GM12891 (cell line): ENCODE data around the gene FOXN4.
"Not testable (repeated sequence)": the region's sequence is repeated elsewhere in the genome, so short reads cannot be mapped to it uniquely, and the experiment has no call there.

Experiments used
- DNase-seq: peaks from one replicate; pipeline ENCODE4 v3.0.0; 2011; ENCODE audit warnings: low spot score; ENCODE audit not compliant: insufficient read length
- FAIRE-seq: peaks from 2 replicates; lab custom pipeline; 2011; peaks lifted over from hg19 to GRCh38; lab: Jason Lieb, UNC
- PAX5 ChIP-seq: IDR thresholded peaks from 2 replicates; pipeline ENCODE4 v1.6.1; 2011; ENCODE audit warnings: low read length, moderate library complexity, mild to moderate bottlenecking; ENCODE audit not compliant: insufficient read depth, severe bottlenecking
- POLR2A ChIP-seq: IDR thresholded peaks from 2 replicates; pipeline ENCODE4 v1.6.1; 2011; ENCODE audit warnings: low read depth, low read length, control low read depth
- POLR2AphosphoS5 ChIP-seq: IDR thresholded peaks from 2 replicates; pipeline ENCODE4 v1.6.1; 2011; ENCODE audit warnings: low read depth, low read length, control low read depth
- POU2F2 ChIP-seq: IDR thresholded peaks from 2 replicates; pipeline ENCODE4 v1.6.1; 2011; ENCODE audit warnings: low read depth, mild to moderate bottlenecking, control low read depth, low read length, moderate library complexity
- SPI1 ChIP-seq: IDR thresholded peaks from 2 replicates; pipeline ENCODE4 v1.6.1; 2011; ENCODE audit warnings: low read depth, low read length, control low read depth
- TAF1 ChIP-seq: IDR thresholded peaks from 2 replicates; pipeline ENCODE4 v1.6.1; 2011; ENCODE audit warnings: low read depth, low read length, control low read depth

Gene FOXN4

DNA sequence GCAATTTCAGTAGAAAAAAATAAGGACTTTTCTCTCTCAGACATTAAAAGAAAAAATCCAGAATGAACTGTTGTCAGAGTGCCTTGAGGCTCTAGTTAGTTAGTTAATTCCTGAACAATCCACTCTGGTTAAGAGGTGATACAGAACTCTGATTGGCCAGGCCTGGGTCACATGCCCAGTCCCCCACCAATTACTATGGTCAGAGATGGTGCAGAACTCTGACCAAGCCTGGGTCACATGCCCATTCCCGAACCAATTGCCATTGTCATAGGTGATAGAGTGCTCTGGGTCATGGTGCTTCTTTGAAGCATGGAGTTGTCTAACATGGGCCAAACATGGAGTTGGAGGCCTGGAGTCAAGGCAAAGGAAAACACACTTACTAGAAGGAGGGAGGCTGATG lies 27.5 kb upstream of the FOXN4 start:
- no peak for FAIRE-seq
- no peak for TF ChIP-seq POLR2A

DNA sequence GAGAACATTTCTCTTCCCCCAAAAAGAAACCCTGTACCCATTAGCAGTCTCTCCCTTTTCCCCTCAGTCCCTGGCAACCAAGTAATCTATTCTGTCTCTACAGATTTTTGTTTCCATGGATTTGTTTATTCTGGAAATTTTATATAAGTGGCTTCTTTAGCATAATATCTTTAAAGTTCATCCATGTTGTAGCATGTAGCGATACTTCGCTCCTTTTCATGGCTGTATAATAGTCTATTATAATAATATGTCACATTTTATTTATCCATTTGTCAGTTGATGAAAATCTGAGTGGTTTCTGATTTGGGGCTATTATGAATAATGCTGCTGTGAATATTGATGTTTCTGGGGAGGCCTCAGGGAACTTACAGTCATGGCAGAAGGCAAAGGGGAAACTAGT lies 25.8 kb upstream of the FOXN4 start:
- TF ChIP-seq PAX5: no peak
- TF ChIP-seq POLR2AphosphoS5: no peak
- TF ChIP-seq TAF1: no peak
- TF ChIP-seq SPI1: no peak
- TF ChIP-seq POU2F2: no peak
- TF ChIP-seq POLR2A: no peak
- no peak for FAIRE-seq

More for the DNA sequence above, 27.5 kb upstream of the FOXN4 start:
- no peak for DNase-seq

DNA sequence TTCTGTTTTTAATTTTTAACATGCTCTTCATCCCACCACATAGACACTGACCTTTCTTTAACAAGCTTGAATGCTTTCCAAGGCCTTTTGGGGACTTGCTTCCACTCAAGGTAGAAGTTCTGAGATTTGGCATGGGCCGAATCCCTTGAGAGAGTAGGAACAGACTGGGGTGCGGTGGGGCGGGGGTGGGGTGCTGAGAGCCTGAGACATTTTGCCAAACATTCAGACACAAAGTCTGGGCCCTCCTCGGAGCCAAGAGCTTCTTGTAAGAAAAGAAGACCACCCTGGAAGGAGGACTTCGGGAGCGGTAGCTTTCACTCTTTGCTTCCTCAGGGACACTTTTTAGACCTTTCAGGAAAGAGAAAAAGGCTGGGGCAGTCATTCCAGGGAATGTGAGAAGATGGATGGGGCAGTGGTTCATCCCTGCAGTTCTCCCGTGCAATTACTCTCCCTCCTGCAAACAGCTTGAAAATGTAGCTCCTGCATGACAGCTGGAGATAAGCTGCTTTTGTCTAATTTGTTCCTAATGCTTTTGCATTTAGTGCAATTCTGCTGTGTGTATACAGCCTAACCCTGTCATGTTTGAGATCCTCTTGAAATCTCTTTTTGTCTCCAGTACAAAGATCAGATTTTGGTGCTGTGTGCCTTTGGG lies 22.3 kb upstream of the FOXN4 start:
- DNase-seq: no peak
- FAIRE-seq: no peak
- no peak for TF ChIP-seq POLR2A
- TF ChIP-seq PAX5: no peak
- TF ChIP-seq POU2F2: no peak
- no peak for TF ChIP-seq TAF1
- no peak for TF ChIP-seq POLR2AphosphoS5
- TF ChIP-seq SPI1: no peak

More for the DNA sequence above, 25.8 kb upstream of the FOXN4 start:
- DNase-seq: no peak

DNA sequence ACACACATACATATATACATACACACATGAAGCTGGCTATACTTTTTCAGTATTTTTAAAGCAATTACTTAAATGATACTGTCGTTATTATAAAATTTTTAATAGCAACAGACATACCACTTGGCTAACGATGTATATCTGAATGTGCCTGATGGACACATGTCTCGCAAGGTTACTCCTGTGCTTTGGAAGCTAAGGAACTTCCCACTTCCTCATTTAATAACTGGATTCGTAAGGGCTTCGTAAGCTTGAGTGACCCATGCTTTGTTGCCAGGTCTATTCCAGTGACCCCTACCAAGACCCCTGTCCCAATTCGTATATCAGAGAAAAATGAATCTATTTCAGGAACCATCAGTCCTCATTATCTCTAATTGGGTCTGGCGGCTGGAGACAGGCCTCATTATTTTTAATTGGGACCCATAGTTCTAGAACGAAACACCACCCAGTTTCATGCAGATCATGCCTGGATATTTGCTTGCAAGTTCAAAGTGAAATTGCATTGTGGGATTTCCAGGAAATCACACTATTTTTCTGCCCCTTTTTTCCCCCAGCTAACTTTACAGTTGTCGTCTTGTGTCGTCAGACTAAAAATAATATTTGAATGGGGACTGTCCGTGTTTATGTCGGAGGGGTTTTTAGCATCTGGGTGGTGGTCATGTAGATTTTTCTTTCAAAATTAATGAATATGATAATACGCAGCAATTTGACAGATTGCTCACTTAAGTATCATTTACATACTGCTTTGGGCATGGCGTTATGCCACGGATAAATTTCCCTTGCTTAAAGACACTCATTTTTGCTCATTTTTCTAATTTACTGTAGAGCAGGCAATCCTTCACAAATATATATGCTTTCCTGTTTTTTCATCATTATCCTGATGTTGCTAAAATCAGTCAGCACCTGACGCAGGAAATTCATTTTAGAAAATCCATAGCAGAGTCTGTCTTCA lies 21.5 kb upstream of the FOXN4 start:
- TF ChIP-seq PAX5: no peak
- no peak for TF ChIP-seq POLR2A
- TF ChIP-seq POLR2AphosphoS5: no peak
- peak; percentile 43; the same call in 1 of the 2 replicates for TF ChIP-seq SPI1
- DNase-seq (no peak), FAIRE-seq (no peak)

DNA sequence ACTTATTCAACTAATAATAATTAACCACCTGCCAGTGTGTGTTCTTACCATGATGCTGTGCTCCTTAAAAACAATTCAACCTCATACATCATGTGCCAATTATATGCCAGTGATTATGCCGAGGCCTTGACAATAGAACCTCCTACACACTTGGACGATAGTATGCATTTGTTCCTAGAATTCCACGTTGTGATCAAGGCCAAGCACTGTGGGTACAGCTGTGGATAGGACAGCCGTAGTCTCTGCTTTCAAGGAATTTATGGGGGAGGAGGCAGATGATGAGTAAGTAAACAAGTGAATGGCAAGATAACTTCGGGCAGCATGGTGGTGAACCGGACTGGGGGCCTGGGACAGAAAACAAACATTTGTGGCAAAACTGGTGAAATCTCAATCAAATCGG lies 20.6 kb upstream of the FOXN4 start:
- FAIRE-seq (no peak), DNase-seq (no peak)
- no peak for TF ChIP-seq POLR2AphosphoS5
- TF ChIP-seq POU2F2: no peak
- no peak for TF ChIP-seq TAF1
- no peak for TF ChIP-seq SPI1
- no peak for TF ChIP-seq PAX5
- TF ChIP-seq POLR2A: no peak

DNA sequence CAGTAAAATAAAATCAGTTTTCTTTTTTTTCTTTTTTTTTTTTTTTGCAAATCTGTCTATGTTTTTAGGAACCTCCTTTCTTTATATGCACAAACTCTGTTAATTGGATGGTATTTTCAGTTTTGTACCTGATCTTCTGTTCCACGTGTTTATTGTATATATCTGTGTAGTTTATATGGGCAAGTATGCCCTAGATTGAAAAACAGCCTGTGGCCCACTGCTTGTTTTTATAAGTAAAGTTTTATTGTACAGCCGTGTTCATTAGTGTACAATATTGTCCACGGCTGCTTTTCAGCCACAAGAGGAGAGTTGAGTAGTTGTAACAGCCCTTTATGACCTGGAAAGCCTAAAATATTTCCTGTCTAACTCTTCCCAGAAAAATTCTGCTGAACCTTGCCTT lies 19.9 kb upstream of the FOXN4 start:
- DNase-seq (no peak), FAIRE-seq (no peak)
- no peak for TF ChIP-seq SPI1
- TF ChIP-seq POLR2A: no peak
- no peak for TF ChIP-seq POU2F2
- no peak for TF ChIP-seq TAF1
- no peak for TF ChIP-seq PAX5
- no peak for TF ChIP-seq POLR2AphosphoS5

DNA sequence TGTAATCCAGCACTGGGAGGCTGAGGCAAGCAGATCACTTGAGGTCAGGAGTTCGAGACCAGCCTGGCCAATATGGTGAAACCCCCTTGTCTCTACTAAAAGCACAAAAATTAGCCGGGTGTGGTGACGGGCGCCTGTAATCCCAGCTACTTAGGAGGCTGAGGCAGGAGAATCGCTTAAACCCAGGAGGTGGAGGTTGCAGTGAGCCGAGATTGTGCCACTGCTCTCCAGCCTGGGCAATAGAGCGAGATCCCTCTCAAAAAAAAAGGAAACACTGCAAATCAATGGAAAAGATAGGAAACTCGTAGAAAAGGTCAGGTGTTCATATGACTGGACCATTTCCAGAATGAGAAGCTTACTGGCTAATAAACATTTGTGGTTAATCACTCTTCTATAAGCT lies 12.2 kb upstream of the FOXN4 start:
- not testable (repeated sequence) for FAIRE-seq, DNase-seq

DNA sequence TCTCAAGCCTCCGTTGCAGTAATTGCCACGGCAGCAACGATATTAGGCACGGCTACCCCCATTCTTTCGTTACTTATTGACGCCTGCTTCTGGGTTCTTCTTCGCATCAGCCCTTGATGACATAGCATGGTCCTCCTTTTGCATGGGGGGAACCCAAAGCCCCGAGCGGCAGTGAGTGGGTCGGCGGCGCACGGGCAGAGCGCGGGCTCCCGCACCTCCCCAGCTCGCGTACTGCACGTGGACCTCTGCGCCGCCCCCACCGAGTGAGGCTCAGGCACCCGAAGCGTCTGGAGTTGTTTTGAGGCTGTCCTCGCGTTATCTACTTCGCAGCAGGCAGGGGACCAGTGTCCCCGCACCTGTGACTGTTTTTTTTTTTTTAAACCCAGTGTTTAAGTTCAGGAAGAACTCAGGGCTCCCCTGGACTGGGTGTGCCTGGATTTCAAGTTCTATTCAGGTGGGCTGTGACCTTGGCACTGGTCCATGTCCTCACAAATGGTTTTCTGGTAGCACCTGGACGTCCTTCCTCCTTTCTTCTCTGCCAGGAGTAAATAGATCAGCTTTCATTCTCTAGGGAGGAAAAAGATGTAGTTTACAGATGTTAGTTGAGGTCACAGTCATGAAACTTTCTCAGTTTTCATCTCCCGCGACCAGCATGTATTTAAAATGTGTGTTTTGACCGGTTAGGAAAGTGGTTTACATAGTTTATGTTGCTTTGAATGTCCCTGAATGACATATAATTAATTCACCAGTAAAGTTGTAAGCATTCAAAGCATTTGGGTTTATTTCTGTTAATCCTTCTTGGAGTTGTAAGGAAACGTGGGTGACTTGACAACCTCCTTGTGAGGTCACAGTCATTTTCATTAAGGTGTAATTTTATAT lies 1.4 kb upstream of the FOXN4 start:
- FAIRE-seq (no peak), DNase-seq (no peak)
- TF ChIP-seq POU2F2 (no peak), TAF1 (no peak), PAX5 (no peak), POLR2A (no peak)

DNA sequence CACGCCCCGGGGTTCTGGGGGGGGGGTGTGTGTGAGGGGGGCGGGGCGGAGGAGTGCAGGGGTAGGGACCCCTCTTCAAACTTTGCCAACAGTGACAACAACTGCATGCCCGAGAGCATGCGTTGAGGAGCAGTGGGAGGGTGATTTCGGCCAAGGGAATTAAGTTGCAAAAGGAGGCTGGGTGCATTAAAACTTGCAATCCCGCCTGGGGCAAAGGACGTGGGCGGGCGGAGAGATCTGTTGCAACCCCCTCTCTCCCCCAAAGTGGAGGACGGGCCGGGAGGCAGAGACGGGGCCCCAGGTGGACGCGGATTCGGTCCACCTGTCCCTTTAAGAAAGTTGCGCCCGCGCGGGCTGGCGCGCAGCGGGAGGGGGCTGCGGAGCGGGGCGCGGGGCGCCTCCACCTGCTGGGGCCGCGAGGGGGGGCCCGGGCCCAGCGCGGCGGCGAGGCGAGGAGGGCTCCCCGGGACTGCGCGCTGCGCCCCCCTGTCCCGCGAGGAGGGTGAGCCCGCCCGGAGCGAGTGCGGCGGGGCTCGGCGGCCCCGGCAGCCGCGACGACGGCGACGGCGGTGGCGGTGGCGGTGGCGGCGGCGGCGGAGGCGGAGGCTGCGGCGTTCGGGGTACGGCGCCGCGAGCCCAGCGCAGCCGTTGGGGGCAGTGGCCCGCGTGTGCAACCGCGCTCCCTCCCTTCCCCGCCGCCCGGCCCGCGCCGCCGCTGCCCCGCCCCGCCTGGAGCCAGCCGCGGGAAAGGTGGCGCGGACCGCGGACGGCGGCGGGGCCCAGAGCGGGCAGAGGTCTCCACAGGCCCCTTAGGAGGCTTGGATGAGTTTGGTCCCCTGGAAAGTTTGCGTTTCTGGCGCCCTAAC lies 530 bp upstream of the FOXN4 start:
- FAIRE-seq (no peak), DNase-seq (no peak)
- TF ChIP-seq POLR2AphosphoS5 (no peak), PAX5 (no peak)
